CD14-positive monocyte (primary cell): ENCODE measurements around the gene RYR2. TPM values are rescaled to one million over a fixed set of nuclear protein-coding genes. Genes with fewer than 3 reads are reported as not detected.

Source experiments
- DNase-seq, 3 donors: peaks; one replicate each; pipeline ENCODE4 v3.0.0-alpha.2; 2011 to 2022
- H2AFZ ChIP-seq: 2 replicates; pipeline ENCODE4 v1.6.0; 2012; ENCODE audit warnings: mild to moderate bottlenecking, low read depth, low read length, inconsistent platforms; ENCODE audit not compliant: insufficient read depth, poor library complexity, severe bottlenecking
- H3K27ac ChIP-seq, 2 donors: 1 replicate in 1 of 2; 2 replicates in 1 of 2; pipeline ENCODE4 v1.5.1; 2012 to 2013; ENCODE audit warnings: low read length in 2 of 2, control low read depth in 1 of 2, inconsistent platforms in 1 of 2, low read depth in 1 of 2, mild to moderate bottlenecking in 1 of 2
- H3K27me3 ChIP-seq, 2 donors: one replicate each; pipeline versions ENCODE4 v1.6.0 to v1.6.1; 2011 to 2013; ENCODE audit warnings: low read length in 2 of 2; ENCODE audit not compliant: control insufficient read depth in 2 of 2, insufficient read depth in 2 of 2
- H3K36me3 ChIP-seq, 2 donors: replicated peaks in 1 of 2; 1 replicate in 1 of 2; 2 replicates in 1 of 2; pipeline versions ENCODE4 v1.5.1 to v1.6.1; 2012 to 2013; ENCODE audit warnings: low read length in 2 of 2, control low read depth in 1 of 2, inconsistent platforms in 1 of 2, mild to moderate bottlenecking in 1 of 2; ENCODE audit not compliant: insufficient read depth in 2 of 2, control insufficient read depth in 1 of 2
- H3K4me1 ChIP-seq, 2 donors: 1 replicate in 1 of 2; 2 replicates in 1 of 2; pipeline versions ENCODE4 v1.5.1 to v1.6.1; 2012 to 2013; ENCODE audit warnings: low read length in 2 of 2, control low read depth in 1 of 2, inconsistent platforms in 1 of 2, mild to moderate bottlenecking in 1 of 2, moderate library complexity in 1 of 2; ENCODE audit not compliant: insufficient read depth in 2 of 2, control insufficient read depth in 1 of 2
- H3K4me2 ChIP-seq: replicated peaks from 2 replicates; pipeline ENCODE3; 2012; ENCODE audit warnings: low read length, moderate library complexity, mild to moderate bottlenecking; ENCODE audit not compliant: poor library complexity, severe bottlenecking; ENCODE audit errors: extremely low read depth
- H3K4me3 ChIP-seq, 3 experiments: fragments of 200-600 bp in 1 of 3; sonication (generic) in 1 of 3; replicated peaks in 1 of 3; 1 replicate in 2 of 3; 2 replicates in 1 of 3; pipeline ENCODE4 v1.5.1; 2011 to 2013; ENCODE audit warnings: low read length in 3 of 3, mild to moderate bottlenecking in 3 of 3, control low read depth in 2 of 3, low read depth in 2 of 3, inconsistent platforms in 1 of 3, moderate library complexity in 1 of 3
- H3K79me2 ChIP-seq: 2 replicates; pipeline ENCODE4 v1.6.0; 2012; ENCODE audit warnings: mild to moderate bottlenecking, control low read depth, inconsistent platforms, low read length, moderate library complexity; ENCODE audit not compliant: insufficient read depth
- H3K9ac ChIP-seq: 2 replicates; pipeline ENCODE4 v1.6.0; 2017; ENCODE audit warnings: low read length, mild to moderate bottlenecking; ENCODE audit not compliant: insufficient read depth, poor library complexity, severe bottlenecking
- H3K9me3 ChIP-seq, 2 donors: replicated peaks in 1 of 2; 1 replicate in 1 of 2; 2 replicates in 1 of 2; pipeline versions ENCODE4 v1.5.1 to v1.6.1; 2012 to 2013; ENCODE audit warnings: low read length in 2 of 2, control low read depth in 1 of 2; ENCODE audit not compliant: control insufficient read depth in 1 of 2, insufficient read depth in 1 of 2
- H4K20me1 ChIP-seq: 2 replicates; pipeline ENCODE4 v1.6.0; 2012; ENCODE audit warnings: mild to moderate bottlenecking, low read length, control low read depth, moderate library complexity; ENCODE audit not compliant: insufficient read depth
- H3K27ac Mint-ChIP-seq, 7 donors: one replicate each; pipeline ENCODE4 v1.8.0; 2020; ENCODE audit warnings: mild to moderate bottlenecking in 7 of 7, mixed read lengths in 7 of 7, moderate library complexity in 6 of 7, inconsistent platforms in 2 of 7
- H3K27me3 Mint-ChIP-seq, 3 donors: one replicate each; pipeline ENCODE4 v1.8.0; 2021 to 2022; ENCODE audit warnings: low read depth in 3 of 3, mild to moderate bottlenecking in 3 of 3, mixed read lengths in 3 of 3, moderate library complexity in 3 of 3, inconsistent platforms in 1 of 3
- H3K36me3 Mint-ChIP-seq, 2 donors: one replicate each; pipeline ENCODE4 v1.8.0; 2020; ENCODE audit warnings: mixed read lengths in 2 of 2, inconsistent platforms in 1 of 2, mild to moderate bottlenecking in 1 of 2
- H3K4me1 Mint-ChIP-seq: one replicate; pipeline ENCODE4 v1.8.0; 2020; ENCODE audit warnings: mild to moderate bottlenecking, mixed read lengths
- H3K4me3 Mint-ChIP-seq, 2 donors: one replicate each; pipeline ENCODE4 v1.8.0; 2020; ENCODE audit warnings: mild to moderate bottlenecking in 2 of 2, mixed read lengths in 2 of 2, moderate library complexity in 1 of 2
- H3K9me3 Mint-ChIP-seq, 7 donors: one replicate each; pipeline ENCODE4 v1.8.0; 2020 to 2022; ENCODE audit warnings: mixed read lengths in 7 of 7, mild to moderate bottlenecking in 6 of 7, moderate library complexity in 6 of 7, inconsistent platforms in 2 of 7
- WGBS: methylation state at CpG from one replicate; pipeline ENCODE4 v1.1.5; 2013; ENCODE audit warnings: missing lambda C conversion rate; ENCODE audit not compliant: insufficient coverage; 5-methylcytosine and 5-hydroxymethylcytosine counted together
- intact Hi-C, 2 donors: fragments of 100-400 bp; cut with micrococcal nuclease; formaldehyde crosslinking; loops; one replicate each; pipeline versions ENCODE4 v1.15.0 to v1.15.1; 2023
- polyA plus RNA-seq, 3 donors: library from polyadenylated mRNA; depleted of rRNA in 1 of 3; unstranded in 2 of 3; stranded (reverse) in 1 of 3; fragments of 300-500 nt in 2 of 3; fragments of >200 nt in 1 of 3; fragmentation: Illumina TruSeq in 2 of 3; gene quantifications; 1 replicate in 2 of 3; 2 replicates in 1 of 3; pipeline ENCODE4 v1.2.3, GENCODE V29; 2012 to 2021
- TF ChIP-seq, protein P1 (sequence below): fragments of 200-600 bp; IDR thresholded peaks from one replicate; pipeline ENCODE4 v1.8.0; 2022; ENCODE audit warnings: antibody characterized with exemption, mild to moderate bottlenecking

Gene RYR2
- polyA plus RNA-seq, 3 donors, result not detected

DNA sequence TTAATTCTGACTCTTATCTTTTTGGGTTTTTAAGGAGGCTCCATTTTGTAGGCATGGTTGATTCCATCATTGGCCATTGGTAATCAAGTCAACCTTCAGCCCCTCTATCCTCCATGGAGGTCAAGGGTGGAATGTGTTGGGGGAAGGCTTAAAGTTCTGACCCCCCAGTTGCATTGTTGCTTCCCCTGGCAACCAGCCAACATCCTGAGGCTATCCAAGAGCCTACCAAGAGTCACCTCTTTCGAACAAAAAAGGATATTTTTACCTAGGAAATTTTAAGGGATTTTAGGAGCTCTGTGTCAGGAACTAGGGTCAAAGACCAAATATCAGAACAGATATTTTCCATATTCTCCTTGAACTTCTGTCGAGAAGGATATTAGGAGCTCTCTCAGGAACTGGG, 251.8 kb downstream of the RYR2 start:
- DNase-seq, result no peak
- no peaks in the 10 kb centered on the region for H3K4me1 Mint-ChIP-seq
- no CpG with 5 or more reads among the region's 2 CpGs for WGBS
- intact Hi-C loops, result no loop called here
- H3K27ac Mint-ChIP-seq, result no peak overlapping the region
- Histone ChIP-seq H3K9me3 (no peaks in the 10 kb centered on the region), H3K27me3 (no peaks in the 10 kb centered on the region), H3K4me2 (no peak overlapping the region), H2AFZ (no peak overlapping the region), H3K4me3 (no peak overlapping the region), H3K36me3 (no peaks in the 10 kb centered on the region), H3K79me2 (no peaks in the 10 kb centered on the region), H3K9ac (no peak overlapping the region), H4K20me1 (no peaks in the 10 kb centered on the region), H3K27ac (no peak overlapping the region), H3K4me1 (no peaks in the 10 kb centered on the region)
- H3K4me3 Mint-ChIP-seq, result no peak overlapping the region
- TF ChIP-seq, protein P1, sequence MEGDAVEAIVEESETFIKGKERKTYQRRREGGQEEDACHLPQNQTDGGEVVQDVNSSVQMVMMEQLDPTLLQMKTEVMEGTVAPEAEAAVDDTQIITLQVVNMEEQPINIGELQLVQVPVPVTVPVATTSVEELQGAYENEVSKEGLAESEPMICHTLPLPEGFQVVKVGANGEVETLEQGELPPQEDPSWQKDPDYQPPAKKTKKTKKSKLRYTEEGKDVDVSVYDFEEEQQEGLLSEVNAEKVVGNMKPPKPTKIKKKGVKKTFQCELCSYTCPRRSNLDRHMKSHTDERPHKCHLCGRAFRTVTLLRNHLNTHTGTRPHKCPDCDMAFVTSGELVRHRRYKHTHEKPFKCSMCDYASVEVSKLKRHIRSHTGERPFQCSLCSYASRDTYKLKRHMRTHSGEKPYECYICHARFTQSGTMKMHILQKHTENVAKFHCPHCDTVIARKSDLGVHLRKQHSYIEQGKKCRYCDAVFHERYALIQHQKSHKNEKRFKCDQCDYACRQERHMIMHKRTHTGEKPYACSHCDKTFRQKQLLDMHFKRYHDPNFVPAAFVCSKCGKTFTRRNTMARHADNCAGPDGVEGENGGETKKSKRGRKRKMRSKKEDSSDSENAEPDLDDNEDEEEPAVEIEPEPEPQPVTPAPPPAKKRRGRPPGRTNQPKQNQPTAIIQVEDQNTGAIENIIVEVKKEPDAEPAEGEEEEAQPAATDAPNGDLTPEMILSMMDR, result no peak
- H3K36me3 Mint-ChIP-seq, result no peaks in the 10 kb centered on the region
- H3K9me3 Mint-ChIP-seq, result peaks cover 0 to 6% (median 3%) of the 10 kb centered on the region in 7 donors
- no peaks in the 10 kb centered on the region for H3K27me3 Mint-ChIP-seq

DNA sequence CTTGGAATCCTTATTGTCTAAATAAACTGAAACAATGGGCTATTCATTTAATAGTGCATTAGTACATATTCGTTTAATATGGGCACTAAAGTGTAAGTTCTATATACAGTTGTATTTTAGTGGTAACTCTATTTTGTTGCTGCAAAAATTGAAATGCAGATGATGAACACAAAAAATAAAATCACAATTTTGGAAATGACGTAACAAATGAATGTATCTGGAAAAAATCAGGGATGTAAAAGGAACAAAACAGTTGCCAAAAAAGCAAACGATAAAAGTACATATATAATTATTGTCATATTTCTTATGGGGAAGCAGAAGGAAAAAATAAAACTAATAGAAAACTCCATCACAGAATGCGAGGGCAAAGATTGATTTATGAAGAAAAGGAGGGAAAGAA, 254.9 kb downstream of the RYR2 start:
- H3K27me3 Mint-ChIP-seq, result no peaks in the 10 kb centered on the region
- Histone ChIP-seq H3K79me2 (no peaks in the 10 kb centered on the region), H3K4me2 (no peak overlapping the region), H3K27ac (no peak overlapping the region), H3K27me3 (no peaks in the 10 kb centered on the region), H3K4me3 (no peak overlapping the region), H3K36me3 (no peaks in the 10 kb centered on the region), H2AFZ (no peak overlapping the region), H3K9me3 (no peaks in the 10 kb centered on the region), H4K20me1 (no peaks in the 10 kb centered on the region), H3K4me1 (no peaks in the 10 kb centered on the region), H3K9ac (no peak overlapping the region)
- H3K4me1 Mint-ChIP-seq, result no peaks in the 10 kb centered on the region
- intact Hi-C loops, result no loop called here
- WGBS, result no CpG with 5 or more reads among the region's 4 CpGs
- H3K9me3 Mint-ChIP-seq, result peaks cover 0 to 6% (median 3%) of the 10 kb centered on the region in 7 donors
- H3K27ac Mint-ChIP-seq, result no peak overlapping the region
- no peak overlapping the region for H3K4me3 Mint-ChIP-seq
- no peaks in the 10 kb centered on the region for H3K36me3 Mint-ChIP-seq
- TF ChIP-seq, protein P1, result no peak
- no peak for DNase-seq
